Renal cortex interstitium (tissue), 11 donors: Measurements from ENCODE around the gene HEXIM2. TPM values are rescaled to one million over a fixed set of nuclear protein-coding genes. Genes with fewer than 3 reads are reported as not detected.
"Not testable (repeated sequence)": the region's sequence is repeated elsewhere in the genome, so short reads cannot be mapped to it uniquely, and the experiment has no call there.

Experiments used
- DNase-seq, 11 donors: peaks; one replicate each; pipeline ENCODE4 v3.0.0-alpha.2; 2013; ENCODE audit warnings: low read depth in 9 of 11, low spot score in 4 of 11; ENCODE audit errors: extremely low read depth in 1 of 11
- polyA plus RNA-seq, 3 donors: library from polyadenylated mRNA; unstranded; fragments of 120-200 nt; gene quantifications; one replicate each; pipeline ENCODE4 v1.2.1, GENCODE V29; 2013; ENCODE audit not compliant: insufficient read length in 3 of 3

Gene HEXIM2
- polyA plus RNA-seq, 3 donors = 9.3 to 16.8 (median 14.3) TPM

DNA sequence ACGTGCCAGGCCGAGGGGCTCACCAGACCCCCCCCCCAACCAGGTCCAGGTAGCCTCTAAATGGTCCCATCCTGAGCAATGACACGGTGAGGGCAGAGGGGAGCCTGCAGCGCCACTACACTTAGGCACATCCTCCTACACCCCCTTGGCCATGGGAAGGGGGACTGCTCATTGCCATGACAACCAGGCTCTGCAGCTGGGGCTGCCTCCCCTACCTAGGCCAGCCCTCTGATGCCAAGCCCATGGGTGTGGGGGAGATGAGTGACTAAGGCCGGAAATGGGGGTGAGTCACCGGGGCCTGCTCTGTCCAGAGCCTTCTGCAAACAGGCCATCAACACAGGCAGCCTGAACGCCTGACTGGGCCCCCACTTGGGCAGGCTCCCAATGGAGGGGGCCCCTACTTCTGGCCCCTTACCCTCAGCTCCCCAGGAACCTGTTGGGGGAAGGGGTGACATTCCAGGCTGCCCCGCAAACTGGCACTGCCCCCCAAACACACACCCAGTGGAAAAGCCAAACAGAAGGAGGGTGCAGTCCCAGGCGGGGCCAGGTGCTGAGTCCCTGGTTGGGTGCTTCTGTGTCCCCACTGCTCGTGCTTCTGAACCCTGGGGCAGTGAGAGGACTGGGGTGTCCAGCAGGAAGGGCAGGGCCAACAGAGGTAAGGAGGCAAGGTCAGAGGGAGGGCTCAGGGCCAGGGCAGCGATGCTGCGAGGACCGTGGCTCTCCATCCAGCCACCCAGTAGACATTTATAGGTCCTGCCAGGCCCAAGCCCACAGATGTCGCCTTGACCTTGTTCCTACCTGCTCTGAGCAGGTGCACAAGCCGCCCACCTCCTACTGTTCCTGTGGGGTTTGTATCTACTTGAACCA lies 37.5 kb upstream of the HEXIM2 start:
- no peak for DNase-seq

DNA sequence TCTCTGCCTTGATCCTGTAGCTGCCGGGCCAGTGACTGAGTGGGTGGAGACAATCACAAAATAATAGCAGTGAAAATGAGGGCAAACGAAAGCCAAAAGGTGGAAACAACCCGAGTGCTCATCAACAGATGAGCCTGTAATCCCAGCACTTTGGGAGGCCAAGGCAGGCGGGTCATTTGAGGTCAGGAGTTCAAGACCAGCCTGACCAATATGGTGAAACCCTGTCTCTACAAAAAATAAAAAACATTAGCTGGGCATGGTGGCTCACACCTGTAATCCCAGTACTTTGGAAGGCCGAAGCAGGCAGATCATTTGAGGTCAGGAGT lies 36.9 kb upstream of the HEXIM2 start:
- not testable (repeated sequence) for DNase-seq

DNA sequence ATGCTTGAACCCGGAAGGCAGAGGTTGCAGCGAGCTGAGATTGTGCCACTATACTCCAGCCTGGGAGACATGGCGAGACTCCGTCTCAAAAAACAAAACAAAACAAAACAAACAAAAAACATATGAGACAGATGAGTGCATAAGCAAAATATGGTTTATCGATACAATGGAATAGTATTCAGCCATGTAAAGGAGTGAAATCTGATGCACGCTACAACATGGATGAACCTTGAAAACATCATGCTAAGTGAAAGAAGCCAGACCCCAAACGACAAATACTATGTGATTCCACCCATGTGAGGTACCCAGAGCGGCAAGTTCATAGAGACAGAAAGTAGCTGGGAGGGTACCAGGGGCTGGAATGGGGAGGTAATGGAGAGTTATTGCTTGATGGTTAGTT lies 36.2 kb upstream of the HEXIM2 start:
- DNase-seq = no peak

DNA sequence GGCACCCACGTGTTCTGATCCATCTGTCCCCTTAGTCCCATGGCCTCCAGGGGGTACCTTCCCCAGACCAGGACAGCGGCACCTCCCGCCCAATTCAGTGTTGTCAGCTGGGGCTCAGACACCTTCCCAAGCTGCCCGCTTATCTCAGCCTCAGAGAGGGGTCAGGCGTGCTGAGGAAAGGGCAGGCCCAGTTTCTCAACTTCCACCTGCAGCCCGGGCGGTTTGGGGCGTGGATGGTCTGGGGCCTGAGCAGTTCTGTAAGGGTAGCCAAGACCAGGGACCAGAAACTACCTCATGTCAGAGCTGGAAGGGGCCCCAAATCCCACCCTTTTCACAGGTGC lies 34.5 kb upstream of the HEXIM2 start:
- DNase-seq = no peak

DNA sequence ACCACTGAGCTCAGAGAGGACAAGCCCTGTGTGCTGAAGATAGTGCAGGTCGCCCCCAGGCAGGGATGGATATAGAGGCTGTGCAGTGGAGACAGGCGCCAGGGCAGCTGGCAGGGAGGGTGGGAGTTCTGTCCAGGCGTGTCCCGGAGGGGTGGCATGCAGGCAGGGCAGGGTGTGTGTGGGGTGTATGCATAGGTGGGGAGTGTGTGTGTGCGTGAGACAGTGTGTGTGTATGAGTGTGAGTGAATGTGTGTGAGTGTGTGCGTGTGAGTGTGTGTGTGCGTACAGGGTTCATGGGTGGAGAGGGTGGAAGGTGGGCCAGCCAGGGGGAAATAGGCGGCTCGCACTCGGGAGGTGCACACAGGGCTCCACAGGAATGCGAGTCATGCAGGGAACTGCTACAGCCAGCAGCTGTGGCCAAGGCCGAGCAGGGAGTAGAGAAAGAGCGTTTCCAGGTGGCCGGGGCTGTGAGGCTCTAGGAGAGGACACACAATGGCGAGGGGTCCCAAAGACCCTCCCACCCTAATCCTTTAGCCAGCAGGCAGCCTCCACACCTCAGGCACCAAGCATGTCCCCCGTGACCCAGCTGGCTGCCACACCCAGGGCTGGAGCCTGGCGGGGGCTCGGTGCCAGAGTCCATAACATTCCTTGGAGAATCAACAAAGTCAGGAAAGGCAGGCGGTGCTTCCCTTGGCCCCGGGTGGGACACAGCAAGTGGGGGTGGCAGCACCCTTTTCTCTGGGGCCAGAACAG lies 34.0 kb upstream of the HEXIM2 start:
- peak in 1 of 11 donors; percentile 39 for DNase-seq

DNA sequence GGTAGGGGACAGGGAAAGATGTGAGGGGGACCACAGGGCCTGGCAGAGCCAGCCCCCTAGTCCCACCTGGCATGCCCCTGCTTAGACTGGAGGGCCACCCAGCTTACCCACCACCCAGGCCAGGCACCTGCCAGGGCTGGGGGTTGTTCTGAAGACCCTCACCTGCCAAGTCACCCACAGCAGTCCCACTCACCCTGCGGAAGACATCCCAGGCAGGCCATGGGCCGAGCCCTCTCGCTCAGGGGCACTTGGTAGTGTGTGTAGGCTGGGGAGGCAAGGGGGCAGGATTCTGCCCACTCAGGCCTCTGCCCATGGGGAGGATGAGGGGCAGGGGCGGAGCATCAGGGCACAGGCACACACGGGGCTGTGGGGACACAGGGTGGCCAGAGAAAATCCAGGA lies 33.3 kb upstream of the HEXIM2 start:
- no peak for DNase-seq

DNA sequence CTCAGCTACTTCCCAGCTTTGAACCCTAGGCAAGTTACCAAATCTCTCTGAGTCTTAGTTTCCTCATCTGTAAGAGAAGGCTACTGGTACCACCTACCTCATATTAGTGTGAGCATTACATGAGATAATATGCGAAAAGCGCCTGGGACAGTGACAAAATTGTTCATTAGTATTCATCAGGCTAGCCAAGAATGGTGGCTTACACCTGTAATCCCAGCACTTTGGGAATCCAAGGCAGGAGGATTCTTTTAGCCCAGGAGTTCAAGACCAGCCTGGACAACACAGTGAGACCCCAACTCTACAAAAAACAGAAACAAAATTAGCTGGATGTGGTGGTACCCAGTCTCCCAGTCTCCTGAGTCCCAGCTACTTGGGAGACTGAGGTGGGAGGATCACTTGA lies 32.7 kb upstream of the HEXIM2 start:
- DNase-seq = no peak

DNA sequence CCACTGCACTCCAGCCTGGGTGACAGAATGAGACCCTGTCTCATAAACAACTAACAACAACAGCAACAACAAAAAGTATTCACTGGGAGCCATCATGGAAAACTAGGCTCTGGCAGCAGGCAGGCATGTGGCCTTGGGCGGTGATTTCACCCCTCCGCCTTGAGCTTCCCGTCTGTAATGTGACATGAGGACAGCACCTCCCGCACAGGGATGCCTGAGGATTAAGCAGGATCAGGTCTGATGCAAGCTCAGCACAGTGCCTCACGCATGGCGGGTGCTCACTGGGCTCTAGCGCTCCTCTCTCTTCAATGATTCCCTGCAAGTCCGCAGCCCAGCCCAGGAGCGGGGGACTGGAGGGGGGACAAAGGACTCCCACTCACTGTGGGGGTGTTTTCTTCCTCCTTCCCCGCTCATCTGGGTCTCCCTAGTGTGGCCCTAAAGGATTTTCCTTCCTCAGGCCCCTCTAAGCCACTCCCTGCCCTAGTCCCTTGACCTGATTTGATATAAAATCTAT lies 32.2 kb upstream of the HEXIM2 start:
- peak in 2 of 11 donors; percentile 45 to 54 for DNase-seq

DNA sequence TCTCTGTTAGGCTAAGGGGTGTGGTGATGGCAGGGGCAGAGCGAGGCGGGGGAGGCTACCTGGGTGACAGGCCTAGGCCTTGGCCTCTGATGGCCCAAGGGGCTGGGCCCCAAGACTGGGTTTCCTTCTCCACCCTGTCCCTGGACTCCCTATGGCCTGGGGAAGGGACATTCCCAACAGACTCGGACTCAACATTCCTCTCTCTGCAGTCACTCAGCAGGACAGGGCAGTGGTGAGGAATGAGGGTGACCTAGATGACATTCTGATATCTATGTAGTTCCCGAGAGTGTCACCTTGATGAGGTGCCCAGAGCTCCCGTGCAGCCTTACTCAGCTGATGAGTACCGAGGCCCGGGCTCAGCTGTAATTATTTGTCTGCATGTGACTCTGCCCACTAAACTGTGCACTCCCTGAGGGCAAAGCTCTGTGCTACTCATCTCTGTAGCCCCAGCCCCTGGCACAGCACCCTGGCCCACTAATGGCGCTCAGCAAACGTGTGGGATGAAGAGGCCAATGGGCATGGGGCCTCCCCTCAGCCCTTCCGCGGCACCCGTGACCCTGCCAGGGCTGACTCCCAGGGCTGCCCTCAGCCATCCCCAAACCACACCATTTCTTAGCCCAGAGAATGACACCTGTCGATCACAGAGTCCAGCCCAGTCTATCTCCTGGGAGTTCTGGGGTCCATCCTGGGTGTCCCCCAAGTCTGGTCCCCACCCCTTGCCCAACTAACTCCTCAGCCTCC lies 31.6 kb upstream of the HEXIM2 start:
- no peak for DNase-seq

DNA sequence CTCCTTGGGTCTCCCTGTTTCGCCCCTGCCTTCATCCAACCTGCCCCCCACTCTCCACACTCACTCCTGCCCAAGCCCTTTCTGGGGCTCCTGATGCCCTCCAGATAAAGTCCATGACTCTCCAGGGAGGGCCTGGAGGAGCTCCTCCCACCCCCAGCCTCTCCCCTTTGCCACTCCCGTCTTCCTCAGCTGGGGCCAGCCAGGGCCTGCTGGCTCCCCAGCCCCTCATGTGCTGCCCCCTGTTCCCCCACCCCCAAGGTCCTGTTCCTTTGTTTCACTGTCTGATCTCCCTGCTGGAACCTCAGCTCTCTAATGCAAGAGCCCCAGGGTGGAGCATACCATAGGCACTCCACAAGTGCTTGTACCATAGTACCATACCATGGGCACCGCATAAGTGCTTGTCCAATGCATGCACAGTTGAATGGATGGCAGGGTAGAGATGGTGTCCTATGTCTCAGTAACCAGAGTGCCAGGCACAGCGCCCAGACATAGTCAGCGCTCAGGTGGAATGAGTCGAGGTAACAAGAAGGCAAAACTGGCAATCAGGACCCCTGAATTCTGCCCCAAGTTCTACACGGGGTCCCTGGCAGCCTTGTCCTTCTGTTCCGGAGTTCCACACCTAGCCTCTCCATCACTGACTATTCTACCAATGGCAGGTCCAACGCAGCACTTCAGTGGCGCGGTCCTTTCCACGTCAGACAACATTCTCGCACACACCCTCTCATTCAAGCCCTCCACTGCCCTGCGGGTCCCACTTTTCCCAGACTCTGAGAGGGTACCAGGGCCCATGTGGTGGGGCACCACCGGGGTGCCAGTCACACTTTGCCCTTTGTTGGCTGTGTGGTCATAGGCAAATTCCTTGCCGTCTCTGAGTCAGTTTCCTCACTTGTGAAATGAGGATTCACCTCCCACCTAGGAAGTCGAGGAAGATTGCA lies 30.7 kb upstream of the HEXIM2 start:
- DNase-seq = no peak

DNA sequence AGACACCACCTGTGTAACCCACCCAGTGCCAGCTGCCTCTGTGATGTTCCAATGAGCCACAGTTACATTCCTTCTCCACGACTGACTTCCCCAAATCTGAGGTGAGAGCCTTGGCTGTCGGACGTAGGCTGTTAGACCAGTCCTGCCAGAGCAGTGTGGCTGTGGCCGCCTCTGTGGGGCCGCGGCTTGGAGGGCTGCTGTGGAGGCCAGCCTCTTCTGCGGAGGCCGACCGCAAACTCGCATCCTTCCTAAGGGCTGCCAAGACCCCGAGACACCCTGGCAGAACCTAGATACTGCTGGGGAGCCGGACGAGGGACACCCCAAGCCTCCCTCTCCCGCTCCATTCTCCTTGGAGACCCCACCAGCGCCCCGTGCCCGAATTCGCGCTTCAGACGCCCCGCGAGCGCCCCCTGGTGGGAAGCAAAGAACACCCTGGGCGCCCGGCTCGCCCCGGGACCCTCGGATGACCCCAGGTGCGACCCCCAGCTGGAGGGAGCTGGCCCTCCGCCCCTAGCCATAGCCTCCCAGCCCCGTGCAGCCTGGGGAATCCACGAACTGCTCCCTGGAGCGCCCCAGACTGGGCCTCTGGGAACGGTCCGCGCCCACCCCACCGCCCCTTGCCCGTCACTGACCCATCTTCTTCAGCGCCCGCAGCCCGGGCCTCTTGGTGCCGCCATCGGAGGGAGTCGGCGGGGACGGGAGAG lies 29.9 kb upstream of the HEXIM2 start:
- peak in 2 of 11 donors; percentile 39 to 64 for DNase-seq

DNA sequence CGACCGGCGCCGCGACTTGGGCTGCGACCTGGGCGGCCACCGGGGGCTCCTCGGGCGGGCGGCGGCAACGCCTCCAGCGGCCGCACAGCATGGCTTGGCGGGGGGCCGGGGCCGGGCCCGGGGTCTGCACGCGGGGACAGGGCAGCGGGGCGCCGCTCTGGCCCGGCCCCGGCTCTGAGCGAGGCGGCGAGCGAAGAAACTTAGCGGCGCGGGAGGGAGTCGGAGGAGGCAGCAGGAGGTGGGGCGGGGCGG lies 29.4 kb upstream of the HEXIM2 start, which contains the start of gene PLCD3:
Gene PLCD3, minus strand, starts transcription at position 196 of the 252 bp plus-strand sequence. Its CDS starts 105 bp downstream, at position 91.
- DNase-seq = no peak

DNA sequence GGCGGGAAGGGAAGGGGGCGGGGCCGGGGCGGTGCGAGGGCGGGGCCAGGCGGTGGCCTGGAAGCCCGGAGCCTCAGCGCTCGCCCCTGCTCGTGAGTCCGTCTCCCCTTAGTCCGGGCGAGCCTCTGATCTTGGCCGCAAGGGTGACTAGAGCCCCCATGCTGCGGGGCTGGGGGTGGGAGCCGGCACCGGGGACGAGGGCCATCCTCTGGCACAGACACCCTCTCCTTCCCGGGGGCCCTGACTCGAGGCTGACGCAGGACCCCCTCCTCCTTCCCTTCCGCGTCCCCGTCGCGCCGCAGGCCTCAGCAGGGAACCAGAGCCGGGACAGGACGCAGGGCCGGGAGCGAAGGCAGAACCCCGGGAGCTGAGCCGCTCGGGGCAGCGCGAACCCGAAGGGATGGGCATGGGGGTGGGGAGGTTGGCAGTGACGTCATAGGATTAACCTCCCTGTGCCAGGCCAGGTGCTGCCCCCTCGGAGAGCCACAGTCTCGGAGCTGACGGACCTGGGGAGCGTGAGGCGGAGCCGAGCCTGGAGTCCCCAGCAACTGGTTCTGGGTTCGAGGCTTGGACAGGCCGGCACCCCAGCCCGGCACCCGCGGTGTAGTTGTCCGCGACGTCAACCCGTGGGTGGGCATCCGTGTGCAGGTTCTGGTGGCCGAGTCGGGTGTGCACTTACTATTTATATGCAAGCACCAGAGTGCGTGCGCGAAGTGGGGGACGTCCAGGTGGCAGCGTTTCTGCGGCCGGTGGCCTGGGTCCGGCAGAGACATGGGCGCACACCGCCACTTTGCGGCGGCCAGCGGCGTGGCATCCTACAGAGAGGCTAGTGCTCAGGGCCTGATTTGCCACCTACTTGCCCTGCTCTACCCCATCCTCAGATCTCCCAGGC lies 28.9 kb upstream of the HEXIM2 start:
- DNase-seq = peak in 4 of 11 donors; percentile 67 to 76 (median 72)

DNA sequence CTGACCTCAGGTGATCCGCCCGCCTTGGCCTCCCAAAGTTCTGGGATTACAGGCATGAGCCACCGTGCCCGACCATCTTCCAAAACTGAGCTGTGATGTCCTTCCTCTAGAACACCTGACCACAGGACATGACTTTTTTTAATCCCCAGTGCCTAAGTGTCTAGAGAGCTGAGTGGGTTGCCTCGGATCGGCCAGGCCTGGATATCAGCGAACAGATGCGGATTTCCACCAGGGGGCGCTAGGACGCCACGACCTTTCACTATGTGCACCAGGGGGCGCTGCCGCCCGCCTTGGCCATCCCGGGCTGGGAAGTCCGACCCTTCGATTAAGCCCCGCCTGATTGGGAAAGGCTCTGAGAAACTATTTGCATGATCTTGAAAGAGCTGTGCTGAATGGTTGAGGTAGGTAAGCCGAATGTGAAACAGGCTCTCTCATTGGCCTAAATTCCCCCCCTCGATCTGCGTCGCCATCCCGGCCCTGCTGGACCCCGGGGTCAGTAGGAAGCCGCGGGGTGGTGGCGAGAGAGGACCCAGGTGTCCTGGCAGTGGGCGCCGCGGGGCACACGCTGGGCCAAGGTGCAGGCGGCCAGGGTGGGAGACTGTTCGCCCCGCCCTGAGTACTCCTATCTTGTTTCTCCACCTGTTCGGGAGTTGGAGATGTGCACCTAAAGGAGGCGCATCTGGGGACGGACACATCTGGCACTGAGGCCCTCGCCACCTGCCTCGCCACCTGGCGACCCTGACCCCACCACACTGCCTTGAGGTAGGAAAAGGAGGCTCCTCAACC lies 26.3 kb upstream of the HEXIM2 start, which contains the start of gene ACBD4:
Gene ACBD4, plus strand, starts transcription at position 496 of the 786 bp plus-strand sequence. CDS start 458 bp downstream, outside the sequence.
- DNase-seq = peak; percentile 92 to 98 (median 93)

DNA sequence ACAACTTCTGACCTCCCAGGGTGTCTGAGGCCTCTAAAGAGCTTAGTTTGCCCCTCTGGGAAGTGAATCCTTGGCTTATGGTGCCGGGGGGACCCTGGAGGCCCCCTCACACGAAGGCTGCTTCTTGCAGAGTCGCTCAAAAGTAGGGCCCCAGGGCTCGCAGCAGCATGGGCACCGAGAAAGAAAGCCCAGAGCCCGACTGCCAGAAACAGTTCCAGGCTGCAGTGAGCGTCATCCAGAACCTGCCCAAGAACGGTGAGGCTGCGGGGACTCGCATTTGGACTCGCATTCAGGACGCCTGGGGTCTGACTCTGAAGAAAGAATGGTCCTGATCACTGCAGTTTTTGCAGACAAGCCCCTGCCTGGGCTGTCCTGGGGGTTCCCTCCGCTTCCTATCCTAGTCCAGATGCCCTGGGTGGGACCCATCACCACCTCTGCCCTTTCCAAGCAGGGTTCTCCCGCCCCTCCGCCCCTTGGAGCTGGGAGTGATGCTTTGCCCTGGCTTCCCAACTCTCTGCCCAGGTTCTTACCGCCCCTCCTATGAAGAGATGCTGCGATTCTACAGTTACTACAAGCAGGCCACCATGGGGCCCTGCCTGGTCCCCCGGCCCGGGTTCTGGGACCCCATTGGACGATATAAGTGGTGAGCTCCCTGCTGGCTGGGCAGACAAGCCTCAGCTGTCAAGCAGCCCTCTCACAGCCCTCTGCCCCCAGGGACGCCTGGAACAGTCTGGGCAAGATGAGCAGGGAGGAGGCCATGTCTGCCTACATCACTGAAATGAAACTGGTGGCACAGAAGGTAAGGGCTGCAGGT lies 25.5 kb upstream of the HEXIM2 start:
- no peak for DNase-seq
